Body of pancreas (tissue), 4 donors: ENCODE measurements around the gene RLN1. TPM values are rescaled to one million over a fixed set of nuclear protein-coding genes. Genes with fewer than 3 reads are reported as not detected.

Source experiments
- ATAC-seq: fragments of 150-250 bp; one replicate; pipeline ENCODE4 v1.9.1; 2016
- DNase-seq, 4 donors: peaks; one replicate each; pipeline ENCODE4 v3.0.0-alpha.2; 2019
- H3K27ac ChIP-seq, 4 donors: fragments of 200-600 bp; sonication (generic); 1 replicate in 3 of 4; 2 replicates in 1 of 4; pipeline versions ENCODE4 v1.5.1 to v1.6.1; 2016 to 2019; ENCODE audit warnings: mild to moderate bottlenecking in 1 of 4, mixed read lengths in 1 of 4, moderate library complexity in 1 of 4
- H3K27me3 ChIP-seq, 2 donors: fragments of 200-600 bp; sonication (generic); one replicate each; pipeline ENCODE4 v1.6.0; 2016; ENCODE audit warnings: mild to moderate bottlenecking in 1 of 2
- H3K36me3 ChIP-seq, 2 donors: fragments of 200-600 bp; sonication (generic); replicated peaks in 1 of 2; 2 replicates each; pipeline ENCODE4 v1.5.1; 2016; ENCODE audit warnings: low read depth in 2 of 2; ENCODE audit not compliant: insufficient read depth in 1 of 2
- H3K4me1 ChIP-seq: fragments of 200-600 bp; sonication (generic); one replicate; pipeline ENCODE4 v1.6.0; 2016
- H3K4me3 ChIP-seq, 2 donors: fragments of 200-600 bp; sonication (generic); 1 replicate in 1 of 2; 2 replicates in 1 of 2; pipeline ENCODE4 v1.5.1; 2016 to 2019
- H3K9me3 ChIP-seq, 3 donors: fragments of 200-600 bp; sonication (generic); 1 replicate in 2 of 3; 2 replicates in 1 of 3; pipeline ENCODE4 v1.5.1; 2016
- CTCF ChIP-seq, 7 experiments: fragments of 450-650 bp in 4 of 7; fragments of 200-600 bp in 3 of 7; sonication (generic) in 3 of 7; IDR thresholded peaks; one replicate each; pipeline ENCODE4 v1.5.1; 2016 to 2019; ENCODE audit warnings: antibody characterized with exemption in 7 of 7
- POLR2A ChIP-seq, 3 donors: fragments of 450-650 bp; IDR thresholded peaks; one replicate each; pipeline ENCODE4 v1.6.1; 2016; ENCODE audit warnings: antibody characterized with exemption in 3 of 3, mild to moderate bottlenecking in 2 of 3
- WGBS, 2 donors: methylation state at CpG; one replicate each; pipeline ENCODE4 v1.1.5; 2017; 5-methylcytosine and 5-hydroxymethylcytosine counted together
- intact Hi-C: fragments of 100-400 bp; cut with DNase I; formaldehyde crosslinking; loops from one replicate; pipeline ENCODE4 v1.15.1; 2023
- total RNA-seq, 2 donors: library from RNA; depleted of rRNA; stranded (reverse); fragments of >200 nt; gene quantifications; one replicate each; pipeline ENCODE4 v1.1.0, GENCODE V29; 2016

RLN1 gene
- total RNA-seq, 2 donors from 2014 or later, result not detected

GRCh38 chr9:5360341-5360740 is 20.7 kb upstream of the RLN1 start:
- H3K27me3 ChIP-seq, result no peaks in the 10 kb centered on the region
- DNase-seq (no peak), ATAC-seq (no peak)
- no peaks in the 10 kb centered on the region for H3K9me3 ChIP-seq
- intact Hi-C loops, result no loop called here
- H3K27ac ChIP-seq, result no peak overlapping the region
- H3K4me3 ChIP-seq, result no peak overlapping the region
- TF ChIP-seq POLR2A (IDR thresholded peaks at IDR 0.05) (no peak), CTCF (IDR thresholded peaks at IDR 0.05) (no peak)
- H3K4me1 ChIP-seq, result no peaks in the 10 kb centered on the region
- H3K36me3 ChIP-seq, result no peaks in the 10 kb centered on the region

- no peak for DNase-seq
- ATAC-seq, result no peak
- Histone ChIP-seq H3K9me3 (no peaks in the 10 kb centered on the region), H3K4me3 (no peak overlapping the region), H3K27ac (no peak overlapping the region), H3K4me1 (no peaks in the 10 kb centered on the region), H3K36me3 (no peaks in the 10 kb centered on the region), H3K27me3 (no peaks in the 10 kb centered on the region)
- TF ChIP-seq CTCF (IDR thresholded peaks at IDR 0.05), result no peak
- intact Hi-C loops, result no loop called here
- WGBS, 2 donors, result 93 to 100% methylated on average over 1 of the region's 1 CpG
Measured at GRCh38 chr9:5357431-5358105, 17.9 kb upstream of the RLN1 start.

GRCh38 chr9:5355817-5356216 is 16.1 kb upstream of the RLN1 start:
- Histone ChIP-seq H3K27ac (no peak overlapping the region), H3K27me3 (no peaks in the 10 kb centered on the region), H3K4me1 (no peaks in the 10 kb centered on the region), H3K9me3 (no peaks in the 10 kb centered on the region), H3K4me3 (no peak overlapping the region), H3K36me3 (no peaks in the 10 kb centered on the region)
- no peak for ATAC-seq
- 81 to 91% methylated on average over 2 of the region's 2 CpGs for WGBS, 2 donors
- no peak for DNase-seq
- TF ChIP-seq CTCF (IDR thresholded peaks at IDR 0.05) (no peak), POLR2A (IDR thresholded peaks at IDR 0.05) (no peak)
- intact Hi-C loops, result no loop called here

GRCh38 chr9:5355226-5355625 is 15.6 kb upstream of the RLN1 start:
- TF ChIP-seq CTCF (IDR thresholded peaks at IDR 0.05), result no peak
- no peak for TF ChIP-seq POLR2A (IDR thresholded peaks at IDR 0.05)
- H3K27ac ChIP-seq, result no peak overlapping the region
- WGBS, 2 donors, result 91 to 94% methylated on average over 1 of the region's 1 CpG
- no peaks in the 10 kb centered on the region for H3K27me3 ChIP-seq
- H3K36me3 ChIP-seq, result no peaks in the 10 kb centered on the region
- no peak for DNase-seq
- H3K9me3 ChIP-seq, result peaks cover 0 to 6% (median 0%) of the 10 kb centered on the region in 3 donors
- intact Hi-C loops, result no loop called here
- ATAC-seq, result no peak
- no peaks in the 10 kb centered on the region for H3K4me1 ChIP-seq
- H3K4me3 ChIP-seq, result no peak overlapping the region

GRCh38 chr9:5354184-5354583 is 14.5 kb upstream of the RLN1 start:
- peaks cover 0 to 6% (median 0%) of the 10 kb centered on the region in 3 donors for H3K9me3 ChIP-seq
- ATAC-seq (no peak), DNase-seq (no peak)
- 78 to 95% methylated on average over 2 of the region's 2 CpGs for WGBS, 2 donors
- H3K4me3 ChIP-seq, result no peak overlapping the region
- H3K27ac ChIP-seq, result no peak overlapping the region
- TF ChIP-seq CTCF (IDR thresholded peaks at IDR 0.05) (no peak), POLR2A (IDR thresholded peaks at IDR 0.05) (no peak)
- no peaks in the 10 kb centered on the region for H3K36me3 ChIP-seq
- intact Hi-C loops, result no loop called here
- H3K27me3 ChIP-seq, result no peaks in the 10 kb centered on the region
- no peaks in the 10 kb centered on the region for H3K4me1 ChIP-seq
